Mucosa of descending colon (tissue), 3 donors: ENCODE data around the gene FN3K. TPM values are rescaled to one million over a fixed set of nuclear protein-coding genes. Genes with fewer than 3 reads are reported as not detected.

Experiments used
- ATAC-seq: fragments of 200-7000 bp; cut with Tn5 transposase; one replicate; pipeline ENCODE4 v1.9.1; 2020; ENCODE audit warnings: mild to moderate bottlenecking, moderate library complexity
- DNase-seq, 3 donors: peaks; one replicate each; pipeline ENCODE4 v3.0.0-alpha.2; 2020
- H3K36me3 ChIP-seq: fragments of 200-600 bp; one replicate; pipeline ENCODE4 v1.8.0; 2021; ENCODE audit warnings: low read depth, mild to moderate bottlenecking
- H3K4me1 ChIP-seq: fragments of 200-600 bp; one replicate; pipeline ENCODE4 v1.8.0; 2021; ENCODE audit warnings: low read depth, mild to moderate bottlenecking
- H3K4me3 ChIP-seq: fragments of 200-600 bp; one replicate; pipeline ENCODE4 v1.8.0; 2021; ENCODE audit warnings: mild to moderate bottlenecking
- H3K9me3 ChIP-seq: fragments of 200-600 bp; one replicate; pipeline ENCODE4 v1.8.0; 2021; ENCODE audit warnings: mild to moderate bottlenecking
- CTCF ChIP-seq: fragments of 200-600 bp; IDR thresholded peaks from one replicate; pipeline ENCODE4 v1.8.0; 2022; ENCODE audit warnings: antibody characterized with exemption, mild to moderate bottlenecking
- intact Hi-C, 2 donors: fragments of 100-400 bp; cut with DNase I in 1 of 2; cut with micrococcal nuclease in 1 of 2; formaldehyde crosslinking; loops; one replicate each; pipeline versions ENCODE4 v1.11.0 to v1.11.1; 2022; cut with DNase I, micrococcal nuclease
- total RNA-seq, 3 donors: library from RNA; stranded (reverse); fragmentation: NEBNext Ultra II Directional in 2 of 3; extraction: Animal tissue kit (Norgen Biotek cat#: 25700) in 2 of 3; gene quantifications; one replicate each; pipeline versions ENCODE4 v1.2.1 to v1.2.4, GENCODE V29; 2021 to 2023
- donor health status: DM: no; HTN: no; CAD: no; lungs with moderate emphysema.
- donor health status: DM: no; HTN: no; CAD: no.
- donor health status: DM: no; HTN: yes; CAD: no.

Gene FN3K
- total RNA-seq, 3 donors from 2014 or later = 39.4 to 45.5 (median 40.8) TPM

GRCh38 chr17:82797061-82797460 lies 61.6 kb downstream of the FN3K start:
- DNase-seq (peak in 1 of 3 donors; percentile 5), ATAC-seq (no peak)
- intact Hi-C loops = no loop called here
- TF ChIP-seq CTCF = no peak
- no peak overlapping the region for H3K4me3 ChIP-seq
- no peaks in the 10 kb centered on the region for H3K36me3 ChIP-seq
- peaks cover 7% of the 10 kb centered on the region for H3K4me1 ChIP-seq
- no peaks in the 10 kb centered on the region for H3K9me3 ChIP-seq

GRCh38 chr17:82798752-82799151 lies 63.3 kb downstream of the FN3K start:
- no peaks in the 10 kb centered on the region for H3K36me3 ChIP-seq
- no peaks in the 10 kb centered on the region for H3K9me3 ChIP-seq
- H3K4me1 ChIP-seq = peaks cover 7% of the 10 kb centered on the region
- no peak for TF ChIP-seq CTCF
- ATAC-seq (no peak), DNase-seq (peak in 1 of 3 donors; percentile 10)
- intact Hi-C loops = no loop called here
- no peak overlapping the region for H3K4me3 ChIP-seq

- Histone ChIP-seq H3K4me1 (peaks cover 7% of the 10 kb centered on the region), H3K9me3 (no peaks in the 10 kb centered on the region), H3K36me3 (no peaks in the 10 kb centered on the region), H3K4me3 (no peak overlapping the region)
- intact Hi-C loops = no loop called here
- DNase-seq (peak in 2 of 3 donors; percentile 64 to 72), ATAC-seq (peak; percentile 84)
- no peak for TF ChIP-seq CTCF
Measured at GRCh38 chr17:82799591-82799990, 64.2 kb downstream of the FN3K start.

Other genes with a start within 250 kb of the FN3K start
- gene FOXK2, start 215.9 kb upstream of the FN3K start, total RNA-seq = 10 to 100 TPM; 39.7 to 62.3 (median 43.5) TPM
- gene WDR45B, start 87.2 kb upstream of the FN3K start, total RNA-seq = 10 to 100 TPM; 69.0 to 76.0 (median 74.4) TPM
- gene RAB40B, start 36.9 kb upstream of the FN3K start, total RNA-seq = 10 to 100 TPM; 21.0 to 52.4 (median 23.9) TPM
- 10 to 100 TPM; 30.8 to 36.1 (median 34.8) TPM for gene FN3KRP, start 18.9 kb upstream of the FN3K start, total RNA-seq
- 10 to 100 TPM; 41.3 to 76.0 (median 55.4) TPM for gene TBCD, start 16.4 kb downstream of the FN3K start, total RNA-seq
- not detected for gene ZNF750, start 104.4 kb downstream of the FN3K start, total RNA-seq